ENCODE results near the gene GEMIN2.
"Not testable (repeated sequence)": the region's sequence is repeated elsewhere in the genome, so short reads cannot be mapped to it uniquely, and the experiment has no call there.

The GEMIN2 gene

DNA sequence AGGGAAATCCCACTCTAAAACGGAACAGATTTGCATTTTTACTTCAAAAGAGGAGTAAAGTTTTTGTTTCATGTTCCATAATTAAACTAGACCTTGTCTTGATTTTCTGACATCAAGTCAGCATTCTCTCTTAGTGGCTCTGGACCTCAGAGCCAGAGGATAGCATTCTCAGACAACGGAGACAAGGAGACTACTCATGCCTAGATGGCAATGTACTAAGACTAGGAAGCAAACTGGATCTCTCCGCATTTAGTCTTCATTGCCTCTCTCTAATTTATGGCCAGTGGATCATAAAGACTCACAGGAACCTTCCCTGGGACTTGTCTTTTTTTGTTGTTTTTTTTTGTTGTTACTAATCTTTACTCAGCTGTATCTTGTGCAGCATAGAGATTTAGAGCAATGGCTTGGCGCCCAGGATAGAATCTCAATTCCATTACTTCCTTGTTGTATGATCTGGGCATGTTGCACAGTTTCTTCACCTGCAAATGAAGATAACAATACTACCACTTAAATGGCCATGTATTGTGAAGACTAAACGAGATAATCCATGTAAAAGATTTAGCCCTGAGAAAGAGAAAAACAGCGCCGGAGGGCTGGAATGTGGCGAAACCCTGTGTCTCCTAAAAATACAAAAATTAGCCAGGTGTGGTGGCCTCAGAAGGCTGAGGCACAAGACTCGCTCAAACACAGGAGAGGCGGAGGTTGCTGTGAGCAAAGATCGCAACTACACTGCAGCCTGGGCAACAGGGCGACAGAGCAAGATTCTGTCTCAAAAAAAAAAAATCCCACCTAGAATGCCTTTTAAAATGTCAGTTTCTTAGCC is 4.0 kb upstream of the GEMIN2 start:
- no peak for DNase-seq (ENCODE audit: low read depth in 3 of 3)

DNA sequence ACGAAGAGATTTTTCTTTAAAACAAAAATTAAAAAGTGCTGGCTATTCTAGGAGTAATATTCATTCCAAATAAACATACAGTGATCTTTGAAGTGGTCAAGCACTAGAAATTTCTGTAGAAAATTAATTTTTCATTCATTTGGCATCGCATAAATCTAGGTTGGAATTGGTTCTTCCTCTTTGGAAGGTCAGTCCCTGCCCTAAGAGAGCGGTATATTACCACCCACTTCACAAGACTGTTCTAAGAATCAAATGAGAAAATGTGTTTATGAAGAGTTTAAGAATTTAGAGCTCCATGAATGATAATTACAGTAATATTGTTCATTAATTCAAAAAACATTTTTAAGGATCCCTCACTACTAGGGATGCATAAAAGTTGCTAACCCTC is 444 bp upstream of the GEMIN2 start:
- DNase-seq (ENCODE audit: low read depth in 3 of 3): no peak

DNA sequence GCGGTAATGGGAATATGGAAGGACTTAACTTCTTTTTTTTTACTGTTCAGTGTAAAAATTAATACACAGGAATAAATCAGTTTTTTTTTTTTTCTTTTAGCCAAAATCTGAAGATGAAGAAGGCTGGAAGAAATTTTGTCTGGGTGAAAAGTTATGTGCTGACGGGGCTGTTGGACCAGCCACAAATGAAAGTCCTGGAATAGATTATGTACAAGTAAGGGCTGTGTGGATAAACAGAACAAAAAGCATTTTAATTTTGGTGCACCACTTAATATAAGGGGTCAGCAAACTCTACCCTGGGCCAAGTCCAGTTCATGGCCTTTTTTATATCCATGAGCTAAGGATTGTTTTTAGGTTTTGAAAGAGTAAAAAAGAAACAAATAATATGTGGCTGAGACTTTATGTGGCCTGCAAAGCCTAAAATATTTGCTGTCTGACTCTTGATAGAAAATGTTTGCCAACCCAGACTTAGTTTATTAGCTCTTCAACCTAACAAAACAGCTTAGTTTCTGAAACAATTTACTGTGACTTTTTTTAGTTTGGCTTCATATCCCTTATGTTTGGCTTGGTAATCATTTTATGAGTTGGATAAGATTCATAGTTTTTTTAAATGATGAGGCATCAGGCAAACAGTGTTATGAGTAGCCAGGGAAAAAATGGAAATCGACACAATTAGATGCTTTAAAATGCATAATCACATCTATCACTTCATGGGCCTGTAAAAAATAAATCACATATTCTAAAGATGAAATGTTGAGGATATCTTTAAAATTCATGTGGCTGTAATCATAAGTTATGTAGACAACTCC is 8.4 kb downstream of the GEMIN2 start:
- no peak for DNase-seq (ENCODE audit: low read depth in 3 of 3)

DNA sequence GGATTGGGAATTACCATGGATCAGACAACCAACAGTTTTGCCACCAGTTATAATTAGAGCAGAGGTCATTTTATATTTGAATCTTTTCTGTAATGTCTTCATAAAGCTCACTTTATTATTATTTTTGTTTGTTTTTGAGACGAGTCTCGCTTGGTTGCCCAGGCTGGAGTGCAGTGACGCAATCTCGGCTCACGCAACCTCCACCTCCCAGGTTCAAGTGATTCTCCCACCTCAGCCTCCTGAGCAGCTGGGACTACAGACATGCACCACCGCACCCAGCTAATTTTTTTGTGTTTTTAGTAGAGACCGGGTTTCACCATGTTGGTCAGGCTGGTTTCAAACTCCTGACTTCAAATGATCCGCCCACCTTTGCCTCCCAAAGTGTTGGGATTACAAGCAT is 23.7 kb downstream of the GEMIN2 start:
- not testable (repeated sequence) for DNase-seq (ENCODE audit: low read depth in 3 of 3)

DNA sequence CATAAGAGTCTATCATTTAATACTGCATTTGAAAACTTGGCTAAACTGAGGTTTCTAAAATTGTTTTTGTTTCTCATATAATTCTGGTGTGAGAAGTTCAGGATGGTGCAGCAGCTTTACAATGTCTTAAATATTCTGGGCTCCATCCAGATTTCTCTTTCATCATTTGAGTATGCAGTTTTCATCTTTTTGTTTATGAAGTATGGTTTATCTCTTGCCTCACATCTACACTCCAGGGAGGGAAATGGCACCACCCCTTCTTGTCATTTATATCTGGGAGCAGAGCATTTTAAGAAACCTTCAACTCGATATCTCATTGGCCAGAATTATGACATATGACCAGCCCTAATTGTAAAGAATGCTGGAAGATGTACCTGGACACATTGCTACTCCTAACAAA is 24.3 kb downstream of the GEMIN2 start:
- no peak for DNase-seq (ENCODE audit: low read depth in 3 of 3)

DNA sequence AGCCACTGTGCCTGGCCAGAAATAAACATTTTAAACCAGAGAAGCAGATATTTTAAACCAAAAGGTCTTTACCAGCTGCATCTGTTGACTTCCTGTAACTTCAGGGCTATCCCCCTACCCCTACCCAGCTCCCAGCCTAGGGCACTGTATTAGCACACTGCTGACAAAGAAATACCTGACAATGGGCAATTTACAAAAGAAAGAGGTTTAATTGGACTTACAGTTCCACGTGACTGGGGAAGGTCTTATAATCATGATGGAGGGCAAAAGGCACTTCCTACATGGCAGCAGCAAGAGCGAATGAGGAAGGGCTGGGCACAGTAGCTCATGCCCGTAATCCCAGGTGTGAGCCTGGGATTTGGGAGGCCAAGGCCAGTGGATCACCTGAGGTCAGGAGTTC is 26.0 kb downstream of the GEMIN2 start:
- DNase-seq (ENCODE audit: low read depth in 3 of 3): no peak

DNA sequence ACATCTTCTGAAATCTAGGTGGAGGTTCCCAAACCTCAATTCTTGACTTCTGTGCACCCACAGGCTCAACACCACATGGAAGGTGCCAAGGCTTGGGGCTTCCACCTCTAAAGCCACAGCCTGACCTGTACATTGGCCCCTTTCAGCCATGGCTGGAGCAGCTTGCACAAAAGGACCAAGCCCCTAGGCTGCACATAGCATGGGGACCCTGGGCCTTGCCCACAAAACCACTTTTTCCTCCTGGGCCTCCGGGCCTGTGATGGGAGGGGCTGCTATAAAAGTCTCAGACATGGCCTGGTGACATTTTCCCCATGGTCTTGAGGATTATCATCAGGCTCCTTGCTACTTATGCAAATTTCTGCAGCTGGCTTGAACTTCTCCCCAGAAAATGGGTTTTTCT is 27.5 kb downstream of the GEMIN2 start:
- DNase-seq (ENCODE audit: low read depth in 3 of 3): not testable (repeated sequence)

DNA sequence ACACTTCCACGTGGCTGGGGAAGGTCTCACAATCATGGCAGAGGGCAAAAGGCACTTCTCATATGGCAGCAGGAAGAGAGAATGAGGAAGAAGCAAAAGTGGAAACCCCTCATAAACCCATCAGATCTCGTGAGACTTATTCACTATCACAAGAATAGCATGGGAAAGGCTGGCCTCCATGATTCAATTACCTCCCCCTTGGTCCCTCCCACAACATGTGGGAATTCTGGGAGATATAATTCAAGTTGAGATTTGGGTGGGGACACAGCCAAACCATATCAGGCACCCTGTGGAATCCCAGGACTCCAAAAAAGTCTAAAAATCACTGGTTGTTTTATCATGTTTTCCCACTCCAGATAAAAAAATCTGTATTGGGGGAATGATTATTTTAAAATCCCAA is 29.1 kb downstream of the GEMIN2 start:
- DNase-seq (ENCODE audit: low read depth in 3 of 3): not testable (repeated sequence)

DNA sequence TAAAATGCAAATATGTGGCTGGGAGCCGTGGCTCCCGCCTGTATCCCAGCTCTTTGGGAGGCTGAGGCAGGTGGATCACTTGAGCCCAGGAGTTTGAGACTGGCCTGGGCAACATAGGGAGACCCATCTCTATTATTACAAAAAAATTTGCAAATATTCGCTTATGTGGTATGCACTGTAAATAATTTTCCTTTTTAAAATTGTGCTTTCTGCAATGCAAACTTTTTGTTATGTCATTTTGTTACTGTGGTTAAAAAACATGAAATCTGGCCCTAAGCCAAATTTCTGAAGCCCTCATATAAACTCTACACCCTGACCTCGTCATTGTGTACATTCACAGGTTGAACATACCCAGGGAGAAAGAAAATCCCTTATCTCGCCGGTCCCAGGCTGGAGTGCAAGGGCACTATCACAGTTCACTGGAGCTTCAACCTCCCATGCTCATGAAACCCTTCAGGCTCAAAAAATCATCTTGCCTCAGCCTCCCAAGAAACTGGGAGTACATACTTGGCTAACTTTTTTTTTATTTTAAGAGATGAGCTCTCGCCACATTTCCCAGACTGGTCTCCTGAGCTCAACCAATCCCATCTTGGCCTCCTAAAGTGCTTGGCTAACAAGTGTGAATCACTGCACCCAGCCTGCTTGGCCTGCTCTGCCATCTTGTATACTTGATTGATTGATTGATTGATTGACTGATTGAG is 31.3 kb downstream of the GEMIN2 start:
- no peak for DNase-seq (ENCODE audit: low read depth in 3 of 3)

DNA sequence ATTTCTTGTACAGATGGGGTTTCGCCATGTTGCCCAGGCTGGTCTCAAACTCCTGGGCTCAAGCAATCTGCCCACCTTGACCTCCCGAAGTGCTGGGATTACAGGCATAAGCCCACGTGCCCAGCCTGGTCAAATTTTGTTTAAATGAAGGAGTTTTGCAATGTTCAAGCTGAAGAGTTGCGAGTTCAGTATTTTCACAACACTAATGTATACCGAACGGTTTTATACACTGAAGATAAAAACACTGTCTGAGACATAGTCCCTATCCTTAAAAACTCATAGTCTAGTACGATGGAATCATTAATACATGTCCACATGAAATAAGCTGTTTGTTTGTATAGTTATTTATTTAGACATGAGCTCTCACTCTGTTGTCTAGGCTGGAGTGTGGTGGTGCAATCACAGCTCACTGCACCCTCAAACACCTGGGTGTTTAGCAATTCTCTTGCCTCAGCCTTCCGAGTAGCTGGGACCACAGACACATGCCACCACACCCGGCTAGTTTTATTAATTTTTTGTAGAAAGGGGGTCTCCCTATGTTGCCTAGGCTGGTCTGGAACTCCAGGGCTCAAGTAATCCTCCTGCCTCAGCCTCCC is 40.6 kb downstream of the GEMIN2 start:
- no peak for DNase-seq (ENCODE audit: low read depth in 3 of 3)

DNA sequence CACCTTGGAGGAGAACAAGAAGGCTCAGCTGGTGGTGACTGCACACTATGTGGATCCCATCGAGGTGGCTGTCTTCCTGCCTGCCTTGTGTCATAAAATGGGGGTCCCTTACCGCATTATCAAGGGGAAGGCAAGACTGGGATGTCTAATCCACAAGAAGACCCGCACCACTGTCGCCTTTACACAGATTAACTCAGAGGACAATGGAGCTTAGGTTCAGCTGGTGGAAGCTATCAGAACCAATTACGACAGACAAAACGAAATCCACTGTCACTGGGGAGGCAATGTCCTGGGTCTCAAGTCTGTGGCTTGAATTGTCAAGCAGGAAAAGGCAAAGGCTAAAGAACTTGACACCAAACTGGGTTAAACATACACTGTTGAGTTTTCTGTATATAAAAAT is 43.4 kb downstream of the GEMIN2 start:
- DNase-seq (ENCODE audit: low read depth in 3 of 3): no peak

DNA sequence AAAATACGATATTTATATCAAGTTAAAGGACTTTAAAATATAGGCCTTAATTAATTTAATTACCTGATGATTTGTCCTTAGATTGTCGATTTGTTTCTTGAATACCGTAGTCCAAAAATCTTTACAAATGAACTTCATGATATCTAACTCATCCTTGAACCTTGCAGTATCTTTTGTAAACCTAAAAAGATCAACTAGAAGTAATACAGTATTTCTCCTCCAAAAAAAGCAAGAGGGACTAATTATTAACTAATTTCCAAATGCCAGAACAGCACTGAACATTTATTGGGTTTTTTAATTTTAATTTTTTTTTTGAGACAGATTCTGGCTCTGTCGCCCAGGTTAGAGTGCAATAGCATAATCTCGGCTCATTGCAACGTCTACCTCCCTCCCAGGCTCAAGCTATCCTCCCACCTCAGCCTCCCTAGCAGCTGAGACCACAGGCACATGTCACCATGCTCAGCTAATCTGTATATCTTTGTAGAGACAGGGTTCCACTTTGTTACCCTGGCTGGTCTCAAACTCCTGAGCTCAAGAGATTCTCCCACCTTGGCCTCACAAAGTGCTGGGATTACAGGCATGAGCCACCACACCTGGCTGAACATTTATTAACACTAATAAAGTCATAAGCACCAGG is 44.2 kb downstream of the GEMIN2 start:
- DNase-seq (ENCODE audit: low read depth in 3 of 3): no peak

DNA sequence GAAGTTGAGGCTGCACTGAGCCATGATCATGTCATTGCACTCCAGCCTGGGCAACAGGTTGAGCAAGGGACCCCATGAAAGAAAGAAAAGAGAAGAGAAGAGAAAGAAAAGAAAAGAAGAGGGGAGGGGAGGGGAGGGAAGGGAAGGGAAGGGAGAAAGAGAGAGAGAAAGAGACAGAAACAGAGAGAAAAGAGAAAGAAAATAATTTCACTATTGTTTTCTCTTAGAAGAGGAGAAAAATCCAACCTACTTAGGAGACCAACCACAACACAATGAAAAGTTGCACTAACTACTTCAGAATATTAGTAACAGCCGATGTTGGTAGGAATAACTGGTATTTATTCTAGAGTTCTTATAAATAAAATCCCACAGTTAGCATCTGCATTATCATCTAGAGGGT is 46.4 kb downstream of the GEMIN2 start:
- no peak for DNase-seq (ENCODE audit: low read depth in 3 of 3)

DNA sequence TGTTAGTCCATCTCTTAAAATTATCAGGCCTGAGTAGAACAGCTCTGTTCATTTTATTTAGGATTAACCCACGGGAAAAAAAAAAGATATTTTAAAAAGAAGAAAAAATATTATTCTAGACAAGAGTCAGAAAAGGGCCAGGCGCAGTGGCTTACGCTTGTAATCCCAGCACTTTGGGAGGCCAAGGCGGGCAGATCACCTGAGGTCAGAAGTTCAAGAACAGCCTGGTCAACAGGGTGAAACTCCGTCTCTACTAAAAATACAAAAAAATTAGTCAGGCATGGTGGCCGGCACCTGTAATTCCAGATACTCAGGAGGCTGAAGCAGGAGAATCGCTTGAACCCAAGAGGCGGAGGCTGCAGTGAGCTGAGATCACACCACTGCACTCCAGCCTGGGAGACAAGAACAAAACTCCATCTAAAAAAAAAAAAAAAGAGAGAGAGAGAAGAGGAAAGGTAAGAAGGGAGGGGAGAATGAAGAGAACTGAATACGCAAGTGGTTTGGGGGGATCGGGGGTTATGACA is 53.7 kb downstream of the GEMIN2 start:
- DNase-seq (ENCODE audit: low read depth in 3 of 3): not testable (repeated sequence)

DNA sequence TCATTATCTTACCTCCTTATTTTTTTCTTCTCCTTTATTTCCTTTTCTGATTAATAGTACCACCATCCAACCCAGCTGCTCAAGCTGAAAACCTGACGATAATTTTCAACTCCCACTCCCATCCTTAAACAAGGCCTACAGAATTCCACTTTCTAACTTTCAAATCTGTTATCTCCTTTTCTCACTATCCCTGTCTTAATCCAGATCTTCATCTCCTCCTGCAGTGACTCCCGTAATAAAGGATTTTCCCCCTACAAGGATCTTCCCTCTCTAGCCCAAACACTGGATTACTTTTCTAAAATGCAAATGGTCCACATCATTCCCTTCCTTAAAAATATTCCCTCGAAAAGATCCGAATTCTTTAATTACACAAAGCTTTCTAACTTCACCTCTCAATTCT is 54.5 kb downstream of the GEMIN2 start:
- no peak for DNase-seq (ENCODE audit: low read depth in 3 of 3)

DNA sequence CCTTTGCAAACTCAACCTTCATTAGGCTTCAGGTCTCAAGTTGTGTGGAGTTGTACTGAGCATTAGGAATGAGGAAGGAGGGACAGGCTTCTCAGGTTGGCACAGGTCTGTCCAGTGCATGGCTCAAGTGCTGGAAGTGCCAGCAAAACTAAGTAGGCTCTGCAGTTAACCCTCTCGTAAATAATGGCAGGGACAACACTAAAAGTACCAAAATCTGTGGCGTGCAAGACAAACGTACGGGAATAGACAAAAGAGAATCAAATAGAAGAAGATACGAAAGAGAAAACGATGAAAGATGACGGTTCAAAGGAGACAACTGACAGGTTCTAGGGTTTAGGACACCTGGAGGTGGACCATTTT is 55.4 kb downstream of the GEMIN2 start:
- DNase-seq (ENCODE audit: low read depth in 3 of 3): no peak

DNA sequence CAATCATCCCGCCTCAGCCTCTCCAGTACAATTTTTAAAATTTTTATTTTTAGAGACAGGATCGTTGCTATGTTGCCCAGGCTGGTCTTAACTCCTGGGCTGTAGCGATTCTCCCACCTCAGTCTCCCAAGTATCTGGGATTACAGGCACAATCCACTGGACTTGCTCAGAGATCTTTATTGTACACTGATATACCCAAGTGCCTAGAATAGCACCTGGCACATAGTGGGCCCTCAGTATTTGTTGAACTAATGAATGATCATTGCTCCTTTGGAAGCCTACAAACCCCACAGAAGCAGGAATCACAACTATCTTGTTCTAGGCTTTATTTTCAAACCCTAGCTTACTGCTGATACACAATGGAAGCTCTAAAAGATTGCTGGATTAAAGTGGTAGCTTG is 59.1 kb downstream of the GEMIN2 start:
- no peak for DNase-seq (ENCODE audit: low read depth in 3 of 3)

DNA sequence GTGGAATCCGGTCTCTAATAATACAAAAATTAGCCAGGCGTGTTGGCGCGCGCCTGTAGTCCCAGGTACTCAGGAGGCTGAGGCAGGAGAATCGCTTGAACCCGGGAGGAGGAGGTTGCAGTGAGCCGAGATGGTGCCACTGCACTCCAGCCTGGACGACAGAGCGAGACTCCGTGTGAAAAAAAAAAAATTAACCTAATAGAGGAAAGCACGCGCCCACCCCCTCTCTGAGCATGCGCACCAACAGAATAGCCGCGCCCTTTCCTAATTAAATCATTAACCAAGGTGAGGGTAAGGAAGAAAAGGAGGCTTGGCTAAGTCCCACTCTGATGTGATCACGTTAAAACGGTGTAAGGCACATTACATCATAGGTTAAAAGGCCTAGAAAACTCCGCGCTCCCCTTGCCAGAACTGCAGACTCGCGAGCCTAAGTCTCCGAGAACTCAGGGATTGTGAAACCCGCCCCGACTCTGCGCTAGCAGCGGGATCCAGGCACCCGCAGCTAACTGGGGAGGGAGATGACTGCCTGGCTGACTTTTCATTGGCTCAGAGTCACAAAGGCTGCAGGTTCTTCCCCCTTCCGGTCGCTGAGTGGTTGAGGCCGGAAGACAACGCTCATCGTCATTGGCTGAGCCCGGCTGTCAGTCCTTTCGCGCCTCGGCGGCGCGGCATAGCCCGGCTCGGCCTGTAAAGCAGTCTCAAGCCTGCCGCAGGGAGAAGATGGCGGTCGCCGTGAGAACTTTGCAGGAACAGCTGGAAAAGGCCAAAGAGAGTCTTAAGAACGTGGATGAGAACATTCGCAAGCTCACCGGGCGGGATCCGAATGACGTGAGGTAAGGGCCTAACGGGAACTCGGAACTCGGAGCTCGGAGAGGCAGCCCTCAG is 60.7 kb downstream of the GEMIN2 start, which contains the start of gene PNN:
TSS of gene PNN (plus strand) at position 695 of the 885 bp plus-strand sequence. CDS start at position 721, 26 bp downstream.
- DNase-seq (ENCODE audit: low read depth in 3 of 3): peak; percentile 90 to 97 (median 92)

DNA sequence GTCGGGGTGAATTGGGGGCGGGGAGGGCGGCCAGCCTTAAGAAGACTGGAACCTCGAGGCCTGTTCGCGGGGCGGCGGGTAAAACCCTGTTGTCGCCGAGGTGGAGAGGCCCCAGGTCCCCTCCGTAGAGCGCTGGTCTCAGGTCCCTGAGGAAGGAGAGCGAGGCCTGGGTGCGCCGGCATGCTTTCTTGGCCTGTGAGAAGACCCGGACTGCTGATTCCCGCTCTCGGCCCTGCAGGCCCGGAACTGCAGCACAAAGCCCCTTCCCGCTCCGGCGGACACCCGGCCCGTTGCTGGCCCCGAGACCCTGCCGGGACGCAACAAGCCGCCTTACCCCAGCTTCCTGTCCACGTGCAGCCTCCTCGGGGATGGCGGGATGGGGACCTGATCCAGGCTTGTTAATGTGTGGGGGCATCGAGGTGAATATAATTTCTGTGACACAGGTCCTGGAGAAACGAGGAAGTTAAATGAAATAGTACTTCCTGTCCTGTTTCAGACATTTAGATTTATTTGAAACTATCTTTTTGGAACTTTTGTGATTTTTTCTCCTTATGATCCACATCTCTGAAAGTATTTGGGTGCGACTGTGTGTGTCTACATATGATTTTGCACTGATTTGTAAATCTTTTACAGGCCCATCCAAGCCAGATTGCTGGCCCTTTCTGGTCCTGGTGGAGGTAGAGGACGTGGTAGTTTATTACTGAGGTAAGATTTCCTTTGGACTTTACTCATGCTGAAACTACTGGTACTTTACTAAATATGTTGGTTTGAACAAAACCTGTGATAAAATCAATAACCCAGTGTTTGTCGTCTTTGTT is 61.5 kb downstream of the GEMIN2 start:
- peak; percentile 18 to 27 (median 21) for DNase-seq (ENCODE audit: low read depth in 3 of 3)
